Nephron (organoid): ENCODE results near the gene TACC3.

Experiments used
- H3K27ac Mint-ChIP-seq, 3 experiments: 2 replicates each; pipeline ENCODE4 v1.8.0; 2020; ENCODE audit warnings: mixed read lengths in 3 of 3, mild to moderate bottlenecking in 2 of 3, moderate library complexity in 1 of 3
- H3K27me3 Mint-ChIP-seq: 2 replicates; pipeline ENCODE4 v1.8.0; 2021; ENCODE audit warnings: low read depth, mild to moderate bottlenecking, moderate library complexity, mixed read lengths
- H3K36me3 Mint-ChIP-seq: 2 replicates; pipeline ENCODE4 v1.8.0; 2020; ENCODE audit warnings: low read depth, mixed read lengths
- H3K4me1 Mint-ChIP-seq: 2 replicates; pipeline ENCODE4 v1.8.0; 2020; ENCODE audit warnings: mixed read lengths
- H3K4me3 Mint-ChIP-seq, 3 experiments: 2 replicates each; pipeline ENCODE4 v1.8.0; 2020; ENCODE audit warnings: mild to moderate bottlenecking in 3 of 3, mixed read lengths in 3 of 3, moderate library complexity in 2 of 3
- H3K9me3 Mint-ChIP-seq: 2 replicates; pipeline ENCODE4 v1.8.0; 2020; ENCODE audit warnings: mixed read lengths
- TF ChIP-seq, protein P1 (sequence below), 3 experiments: fragments of 200-600 bp; sonication (generic); IDR thresholded peaks; one replicate each; pipeline ENCODE4 v1.5.0; 2021; ENCODE audit warnings: antibody characterized with exemption in 3 of 3; ENCODE audit not compliant: unreplicated experiment in 3 of 3

TACC3 gene

GRCh38 chr4:1725521-1725920, 4.2 kb downstream of the TACC3 start:
- Mint-ChIP-seq H3K4me1 (peaks cover 26% of the 10 kb centered on the region), H3K4me3 (peak overlapping the region in 1 of 3 experiments; percentile 62), H3K27ac (no peak overlapping the region), H3K27me3 (no peaks in the 10 kb centered on the region), H3K36me3 (peaks cover 26% of the 10 kb centered on the region), H3K9me3 (no peaks in the 10 kb centered on the region)
- TF ChIP-seq, protein P1, sequence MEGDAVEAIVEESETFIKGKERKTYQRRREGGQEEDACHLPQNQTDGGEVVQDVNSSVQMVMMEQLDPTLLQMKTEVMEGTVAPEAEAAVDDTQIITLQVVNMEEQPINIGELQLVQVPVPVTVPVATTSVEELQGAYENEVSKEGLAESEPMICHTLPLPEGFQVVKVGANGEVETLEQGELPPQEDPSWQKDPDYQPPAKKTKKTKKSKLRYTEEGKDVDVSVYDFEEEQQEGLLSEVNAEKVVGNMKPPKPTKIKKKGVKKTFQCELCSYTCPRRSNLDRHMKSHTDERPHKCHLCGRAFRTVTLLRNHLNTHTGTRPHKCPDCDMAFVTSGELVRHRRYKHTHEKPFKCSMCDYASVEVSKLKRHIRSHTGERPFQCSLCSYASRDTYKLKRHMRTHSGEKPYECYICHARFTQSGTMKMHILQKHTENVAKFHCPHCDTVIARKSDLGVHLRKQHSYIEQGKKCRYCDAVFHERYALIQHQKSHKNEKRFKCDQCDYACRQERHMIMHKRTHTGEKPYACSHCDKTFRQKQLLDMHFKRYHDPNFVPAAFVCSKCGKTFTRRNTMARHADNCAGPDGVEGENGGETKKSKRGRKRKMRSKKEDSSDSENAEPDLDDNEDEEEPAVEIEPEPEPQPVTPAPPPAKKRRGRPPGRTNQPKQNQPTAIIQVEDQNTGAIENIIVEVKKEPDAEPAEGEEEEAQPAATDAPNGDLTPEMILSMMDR (IDR thresholded peaks at IDR 0.05; ENCODE audit: unreplicated experiment in 3 of 3): no peak

DNA sequence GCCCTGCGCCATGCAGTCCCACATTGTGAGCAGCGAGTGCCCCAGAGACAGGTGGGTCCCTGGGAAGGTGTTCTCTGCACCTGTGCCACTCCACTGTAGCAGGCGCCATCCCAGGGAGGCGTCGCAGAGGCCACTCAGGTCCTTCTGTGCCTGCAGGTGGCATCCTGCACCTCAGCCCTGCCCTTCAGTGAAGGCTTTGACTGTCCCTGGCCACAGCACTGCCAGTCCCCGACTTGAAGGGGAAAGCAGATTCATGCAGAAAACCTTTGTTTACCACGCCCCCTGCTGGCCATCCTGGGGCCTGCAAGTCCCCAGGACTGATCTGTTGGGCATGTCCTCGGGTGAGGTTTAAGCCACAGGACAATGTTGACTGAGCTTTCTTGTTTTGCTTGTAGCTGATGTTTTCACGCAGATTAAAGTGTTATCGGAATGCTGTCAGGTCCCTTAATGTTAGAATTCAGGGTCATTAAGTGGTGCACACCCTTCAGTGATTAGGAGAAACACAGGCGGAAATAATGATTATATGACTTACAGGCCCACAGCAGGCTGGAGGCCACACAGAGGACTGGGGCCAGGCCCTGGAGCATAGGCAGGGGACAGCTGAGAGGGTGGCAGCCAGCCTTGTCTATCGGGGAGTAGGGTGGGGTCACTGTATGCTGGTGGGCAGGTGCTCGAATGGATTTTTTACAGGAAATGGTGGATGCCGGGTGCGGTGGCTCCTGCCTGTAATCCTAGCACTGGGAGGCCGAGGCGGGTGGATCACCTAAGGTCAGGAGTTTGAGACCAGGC, 5.0 kb downstream of the TACC3 start:
- H3K27ac Mint-ChIP-seq: peak overlapping the region; percentile 14 to 91 (median 59)
- peaks cover 31% of the 10 kb centered on the region for H3K36me3 Mint-ChIP-seq
- H3K4me1 Mint-ChIP-seq: peaks cover 26% of the 10 kb centered on the region
- H3K9me3 Mint-ChIP-seq: no peaks in the 10 kb centered on the region
- H3K4me3 Mint-ChIP-seq: peak overlapping the region in 2 of 3 experiments; percentile 23 to 35
- TF ChIP-seq, protein P1 (IDR thresholded peaks at IDR 0.05; ENCODE audit: unreplicated experiment in 3 of 3): peak; percentile 93 to 99 (median 95)
- H3K27me3 Mint-ChIP-seq: no peaks in the 10 kb centered on the region

DNA sequence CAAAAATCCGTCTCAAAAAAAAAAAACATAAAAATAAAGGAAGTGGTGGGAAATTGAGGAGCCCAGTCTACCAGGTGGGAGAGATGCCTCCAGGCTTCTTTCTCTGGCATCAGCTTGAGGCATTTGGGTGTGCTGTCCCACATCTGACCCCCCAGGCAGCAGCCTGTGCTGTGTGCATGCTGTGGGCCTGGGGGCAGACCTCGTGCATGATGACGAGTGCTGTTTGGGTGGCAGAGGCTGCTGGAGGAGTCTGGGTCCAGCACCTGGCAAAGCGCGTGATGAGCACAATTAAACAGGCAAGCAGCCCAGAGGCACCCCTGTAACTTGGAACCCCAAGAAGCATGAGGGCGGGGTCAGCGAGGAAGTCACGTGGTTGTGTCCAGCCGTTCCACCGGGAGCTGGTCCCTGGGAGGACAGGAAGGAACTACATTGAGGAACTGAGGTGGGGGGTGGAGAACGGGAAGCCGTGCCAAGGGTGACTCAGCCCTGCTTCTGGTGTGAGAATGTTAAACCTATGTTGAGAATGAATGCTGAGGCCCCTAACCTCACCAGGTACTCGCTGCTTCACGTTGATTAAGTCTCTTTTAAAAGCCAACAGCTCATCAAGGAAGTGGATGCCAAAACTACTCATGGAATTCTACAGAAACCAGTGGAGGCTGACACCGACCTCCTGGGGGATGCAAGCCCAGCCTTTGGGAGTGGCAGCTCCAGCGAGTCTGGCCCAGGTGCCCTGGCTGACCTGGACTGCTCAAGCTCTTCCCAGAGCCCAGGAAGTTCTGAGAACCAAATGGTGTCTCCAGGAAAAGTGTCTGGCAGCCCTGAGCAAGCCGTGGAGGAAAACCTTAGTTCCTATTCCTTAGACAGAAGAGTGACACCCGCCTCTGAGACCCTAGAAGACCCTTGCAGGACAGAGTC, 6.1 kb downstream of the TACC3 start:
- Mint-ChIP-seq H3K4me3 (no peak overlapping the region), H3K9me3 (no peaks in the 10 kb centered on the region), H3K36me3 (peaks cover 40% of the 10 kb centered on the region), H3K27ac (no peak overlapping the region), H3K4me1 (peaks cover 21% of the 10 kb centered on the region), H3K27me3 (no peaks in the 10 kb centered on the region)
- TF ChIP-seq, protein P1 (IDR thresholded peaks at IDR 0.05; ENCODE audit: unreplicated experiment in 3 of 3): no peak

DNA sequence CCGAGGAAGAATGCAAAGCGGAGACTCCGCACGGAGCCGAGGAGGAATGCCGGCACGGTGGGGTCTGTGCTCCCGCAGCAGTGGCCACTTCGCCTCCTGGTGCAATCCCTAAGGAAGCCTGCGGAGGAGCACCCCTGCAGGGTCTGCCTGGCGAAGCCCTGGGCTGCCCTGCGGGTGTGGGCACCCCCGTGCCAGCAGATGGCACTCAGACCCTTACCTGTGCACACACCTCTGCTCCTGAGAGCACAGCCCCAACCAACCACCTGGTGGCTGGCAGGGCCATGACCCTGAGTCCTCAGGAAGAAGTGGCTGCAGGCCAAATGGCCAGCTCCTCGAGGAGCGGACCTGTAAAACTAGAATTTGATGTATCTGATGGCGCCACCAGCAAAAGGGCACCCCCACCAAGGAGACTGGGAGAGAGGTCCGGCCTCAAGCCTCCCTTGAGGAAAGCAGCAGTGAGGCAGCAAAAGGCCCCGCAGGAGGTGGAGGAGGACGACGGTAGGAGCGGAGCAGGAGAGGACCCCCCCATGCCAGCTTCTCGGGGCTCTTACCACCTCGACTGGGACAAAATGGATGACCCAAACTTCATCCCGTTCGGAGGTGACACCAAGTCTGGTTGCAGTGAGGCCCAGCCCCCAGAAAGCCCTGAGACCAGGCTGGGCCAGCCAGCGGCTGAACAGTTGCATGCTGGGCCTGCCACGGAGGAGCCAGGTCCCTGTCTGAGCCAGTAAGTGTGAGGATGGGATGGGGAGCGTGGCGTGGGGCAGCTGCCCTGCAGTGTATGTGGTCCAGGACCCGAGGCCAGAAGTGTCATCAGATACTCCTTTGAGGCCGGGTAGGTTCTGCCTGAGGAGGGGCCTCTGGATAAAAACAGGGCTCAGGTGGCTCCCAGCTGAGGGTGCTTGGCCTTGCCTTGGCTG, 7.0 kb downstream of the TACC3 start:
- Mint-ChIP-seq H3K27ac (no peak overlapping the region), H3K36me3 (peaks cover 50% of the 10 kb centered on the region), H3K4me1 (peaks cover 17% of the 10 kb centered on the region), H3K27me3 (no peaks in the 10 kb centered on the region), H3K4me3 (no peak overlapping the region), H3K9me3 (no peaks in the 10 kb centered on the region)
- TF ChIP-seq, protein P1 (IDR thresholded peaks at IDR 0.05; ENCODE audit: unreplicated experiment in 3 of 3): no peak

- peaks cover 53% of the 10 kb centered on the region for H3K36me3 Mint-ChIP-seq
These were observed 9.3 kb downstream of the TACC3 start for GRCh38 chr4:1730532-1731135.

More at GRCh38 chr4:1730532-1731135, 9.3 kb downstream of the TACC3 start:
- Mint-ChIP-seq H3K4me1 (peaks cover 17% of the 10 kb centered on the region), H3K27ac (no peak overlapping the region), H3K9me3 (no peaks in the 10 kb centered on the region), H3K27me3 (no peaks in the 10 kb centered on the region), H3K4me3 (no peak overlapping the region)
- TF ChIP-seq, protein P1 (IDR thresholded peaks at IDR 0.05; ENCODE audit: unreplicated experiment in 3 of 3): no peak
